ENCODE data around the gene CRELD1.
A peak's percentile ranks its signal among the peaks of the same experiment; 100 is the strongest.

Gene CRELD1

DNA sequence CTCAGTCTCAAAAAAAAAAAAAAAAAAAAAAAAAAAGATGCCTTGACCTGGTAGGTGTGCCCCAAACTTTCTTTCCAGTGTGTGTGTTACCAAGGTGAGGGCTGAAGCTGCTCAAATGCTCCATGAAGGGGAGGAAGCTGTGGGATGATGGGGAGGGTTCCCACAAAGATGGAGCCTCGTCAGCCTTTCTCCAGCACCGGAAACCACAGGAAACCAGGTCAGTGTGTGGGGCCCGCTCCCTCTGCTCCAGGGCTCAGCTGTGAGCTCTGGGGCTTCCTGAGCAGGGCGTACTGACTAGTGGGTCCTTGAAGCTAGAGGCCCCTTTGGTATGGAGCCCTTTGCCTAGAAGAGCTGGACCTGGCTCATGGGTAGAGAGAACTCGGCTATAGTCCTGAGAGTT is 31.7 kb upstream of the CRELD1 start:
- peak overlapping the region in 7 of 11 experiments; percentile 33 to 60 (median 39); a peak in 11 of 22 replicates for H3K27ac ChIP-seq
- H3K9ac ChIP-seq: peak overlapping the region in 5 of 11 experiments; percentile 21 to 37 (median 35); a peak in 4 of 22 replicates
- H3K9me3 ChIP-seq (replicated peaks in 1 of 11): no peaks in the 10 kb centered on the region
- peaks cover 0 to 7% (median 0%) of the 10 kb centered on the region in 11 experiments; a peak in 1 of 22 replicates for H3K36me3 ChIP-seq
- peak overlapping the region in 2 of 10 experiments; percentile 21 to 42; a peak in 2 of 20 replicates for H3K4me3 ChIP-seq
- H3K4me2 ChIP-seq: peak overlapping the region; percentile 84 to 95 (median 91)
- H4K20me1 ChIP-seq: peaks cover 0 to 18% (median 8%) of the 10 kb centered on the region in 11 experiments; a peak in 12 of 22 replicates
- TF ChIP-seq Cebpa-rat (IDR thresholded peaks at IDR 0.05): no peak
- H3K27me3 ChIP-seq: no peaks in the 10 kb centered on the region
- H3K4me1 ChIP-seq: peaks cover 27 to 48% (median 32%) of the 10 kb centered on the region in 10 experiments

DNA sequence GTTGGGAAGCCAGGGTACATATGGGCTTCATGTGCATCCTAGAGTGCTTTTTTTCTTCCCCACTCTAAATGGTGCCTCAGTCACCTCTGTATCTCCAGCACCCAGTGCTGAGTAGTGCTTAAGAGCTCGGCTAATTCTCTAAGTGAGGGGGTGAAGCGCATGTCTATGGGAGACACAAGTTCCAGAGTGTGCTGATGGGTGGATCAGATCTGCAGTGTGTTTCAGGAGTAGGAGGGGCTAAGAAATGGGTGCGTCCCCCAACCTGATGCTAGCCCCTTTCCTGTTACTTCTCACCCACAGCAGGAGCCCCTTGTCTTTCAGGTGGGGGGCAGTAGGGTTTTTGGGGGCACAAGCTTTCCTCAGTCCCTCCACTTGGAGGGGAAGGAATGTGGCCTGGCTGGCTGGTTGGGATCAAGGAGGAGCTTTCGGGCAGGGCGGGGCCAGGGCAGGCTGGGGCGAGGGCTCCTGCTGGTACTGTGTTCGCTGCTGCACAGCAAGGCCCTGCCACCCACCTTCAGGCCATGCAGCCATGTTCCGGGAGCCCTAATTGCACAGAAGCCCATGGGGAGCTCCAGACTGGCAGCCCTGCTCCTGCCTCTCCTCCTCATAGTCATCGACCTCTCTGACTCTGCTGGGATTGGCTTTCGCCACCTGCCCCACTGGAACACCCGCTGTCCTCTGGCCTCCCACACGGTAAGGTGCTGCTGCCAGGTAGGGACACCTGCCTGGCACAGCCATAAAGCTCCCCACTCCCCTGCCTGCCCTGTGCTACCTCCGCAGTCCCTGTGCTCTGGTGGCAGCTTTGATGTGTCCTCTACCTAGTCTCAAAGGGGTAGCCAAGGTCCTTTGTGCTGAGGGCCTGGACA is 31.0 kb upstream of the CRELD1 start, which contains the start of gene IL17RE:
TSS of gene IL17RE (plus strand) at position 477 of the 866 bp plus-strand sequence. CDS start at position 562, 85 bp downstream.
- no peaks in the 10 kb centered on the region for H3K9me3 ChIP-seq (replicated peaks in 1 of 11)
- peak within 1 kb of the TSS in 8 of 11 experiments; percentile 21 to 61 (median 36); a peak in 12 of 22 replicates for H3K9ac ChIP-seq
- H3K4me3 ChIP-seq: peak within 1 kb of the TSS in 2 of 10 experiments; percentile 21 to 42; a peak in 3 of 20 replicates
- H3K4me2 ChIP-seq: peak within 1 kb of the TSS; percentile 84 to 95 (median 91)
- H3K4me1 ChIP-seq: peaks cover 27 to 48% (median 32%) of the 10 kb centered on the region in 10 experiments
- TF ChIP-seq Cebpa-rat (IDR thresholded peaks at IDR 0.05): no peak
- H3K27ac ChIP-seq: peak within 1 kb of the TSS in 9 of 11 experiments; percentile 3 to 60 (median 40); a peak in 14 of 22 replicates
- peaks cover 0 to 3% (median 0%) of the 10 kb centered on the region in 11 experiments; a peak in 1 of 22 replicates for H3K36me3 ChIP-seq
- H4K20me1 ChIP-seq: peaks cover 0 to 13% (median 6%) of the 10 kb centered on the region in 11 experiments; a peak in 12 of 22 replicates
- no peaks in the 10 kb centered on the region for H3K27me3 ChIP-seq

DNA sequence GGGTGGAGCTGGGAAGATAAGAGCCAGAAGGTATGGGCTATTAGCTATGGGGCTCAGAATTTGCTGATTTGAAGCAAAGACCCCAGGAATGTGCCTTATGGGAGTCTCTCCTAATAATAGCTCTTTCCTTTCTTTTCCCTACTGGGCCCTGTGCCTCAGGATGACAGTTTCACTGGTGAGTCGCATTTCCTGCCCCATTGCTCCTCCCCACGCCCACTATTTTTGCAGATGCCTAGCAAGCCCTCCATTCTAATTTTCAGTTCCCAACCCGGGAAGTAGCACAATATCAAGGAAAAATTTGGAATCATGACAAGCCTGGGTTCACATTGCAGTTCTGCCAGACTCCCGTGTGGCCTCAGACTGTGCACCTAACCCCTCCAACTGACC is 30.4 kb upstream of the CRELD1 start:
- peak overlapping the region; percentile 84 to 95 (median 91) for H3K4me2 ChIP-seq
- no peak overlapping the region; a peak in 1 of 20 replicates for H3K4me3 ChIP-seq
- no peak for TF ChIP-seq Cebpa-rat (IDR thresholded peaks at IDR 0.05)
- H3K9me3 ChIP-seq (replicated peaks in 1 of 11): no peaks in the 10 kb centered on the region
- H3K9ac ChIP-seq: peak overlapping the region in 7 of 11 experiments; percentile 9 to 61 (median 37); a peak in 9 of 22 replicates
- H3K27ac ChIP-seq: peak overlapping the region in 8 of 11 experiments; percentile 3 to 60 (median 41); a peak in 11 of 22 replicates
- H3K36me3 ChIP-seq: no peaks in the 10 kb centered on the region
- peaks cover 0 to 7% (median 4%) of the 10 kb centered on the region in 11 experiments; a peak in 8 of 22 replicates for H4K20me1 ChIP-seq
- peaks cover 27 to 44% (median 32%) of the 10 kb centered on the region in 10 experiments for H3K4me1 ChIP-seq
- no peaks in the 10 kb centered on the region for H3K27me3 ChIP-seq

DNA sequence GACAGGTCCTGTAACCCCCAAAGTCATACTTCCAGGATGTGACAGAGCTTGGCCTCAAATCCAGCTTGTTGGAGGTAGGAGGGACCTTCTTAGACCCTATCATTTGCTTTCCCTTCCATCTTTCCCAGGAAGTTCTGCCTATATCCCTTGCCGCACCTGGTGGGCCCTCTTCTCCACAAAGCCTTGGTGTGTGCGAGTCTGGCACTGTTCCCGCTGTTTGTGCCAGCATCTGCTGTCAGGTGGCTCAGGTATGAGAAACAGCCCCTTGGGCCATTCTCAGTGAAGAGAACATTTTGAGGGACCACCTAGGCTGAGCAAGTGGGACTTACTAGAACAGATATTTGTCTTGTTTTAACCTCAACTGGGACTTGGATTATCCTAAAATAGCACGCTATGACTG is 29.7 kb upstream of the CRELD1 start:
- Histone ChIP-seq H3K27me3 (no peaks in the 10 kb centered on the region), H4K20me1 (peaks cover 0 to 3% (median 0%) of the 10 kb centered on the region in 11 experiments; a peak in 2 of 22 replicates), H3K4me3 (no peak overlapping the region), H3K36me3 (no peaks in the 10 kb centered on the region), H3K27ac (no peak overlapping the region), H3K9me3 (replicated peaks in 1 of 11) (no peaks in the 10 kb centered on the region), H3K4me2 (peak overlapping the region; percentile 84 to 95 (median 91); a peak in 14 of 22 replicates), H3K4me1 (peaks cover 27 to 37% (median 32%) of the 10 kb centered on the region in 10 experiments), H3K9ac (no peak overlapping the region)
- no peak for TF ChIP-seq Cebpa-rat (IDR thresholded peaks at IDR 0.05)

DNA sequence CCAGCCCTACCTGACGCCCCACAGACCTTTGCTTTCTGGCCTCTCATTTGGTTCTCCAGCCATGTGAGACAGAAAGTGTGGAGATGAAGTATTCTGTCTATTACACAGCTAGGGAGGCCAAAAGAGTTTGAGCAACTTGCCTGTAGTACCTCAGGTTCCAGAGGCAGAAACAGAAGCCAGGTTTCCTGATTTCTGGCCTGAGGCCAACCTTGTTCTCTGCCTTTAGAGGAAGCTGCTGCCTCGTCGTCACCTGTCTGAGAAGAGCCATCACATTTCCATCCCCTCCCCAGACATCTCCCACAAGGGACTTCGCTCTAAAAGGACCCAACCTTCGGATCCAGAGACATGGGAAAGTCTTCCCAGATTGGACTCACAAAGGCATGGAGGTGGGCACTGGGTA is 27.2 kb upstream of the CRELD1 start:
- TF ChIP-seq Cebpa-rat (IDR thresholded peaks at IDR 0.05): no peak

DNA sequence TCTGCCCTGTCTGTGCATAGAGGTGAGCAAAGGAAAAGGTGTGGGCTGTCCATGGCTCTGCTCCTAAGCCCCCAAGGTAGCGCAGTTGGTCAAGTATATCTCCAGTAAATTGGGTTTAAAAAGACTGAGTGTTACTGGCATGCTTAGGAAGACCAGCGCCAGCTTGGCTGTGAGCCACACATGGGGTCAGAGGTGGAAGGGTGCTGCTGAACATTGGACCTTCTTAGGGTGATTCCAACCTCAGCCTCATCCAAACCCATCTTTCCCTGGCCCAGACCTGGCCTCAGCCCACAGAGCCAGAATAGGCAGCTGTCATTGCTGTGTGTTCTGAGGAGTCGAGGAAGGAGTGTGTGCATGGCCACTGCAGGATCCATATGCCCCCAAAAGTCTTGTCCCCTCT is 25.3 kb upstream of the CRELD1 start:
- Histone ChIP-seq H3K9me3 (replicated peaks in 1 of 11) (no peaks in the 10 kb centered on the region), H3K4me2 (no peak overlapping the region), H4K20me1 (no peaks in the 10 kb centered on the region), H3K4me3 (no peak overlapping the region), H3K4me1 (peaks cover 7 to 27% (median 19%) of the 10 kb centered on the region in 10 experiments), H3K9ac (no peak overlapping the region), H3K27ac (no peak overlapping the region), H3K27me3 (no peaks in the 10 kb centered on the region), H3K36me3 (no peaks in the 10 kb centered on the region)
- no peak for TF ChIP-seq Cebpa-rat (IDR thresholded peaks at IDR 0.05)

More for the DNA sequence above, 27.2 kb upstream of the CRELD1 start:
- no peak overlapping the region for H3K4me2 ChIP-seq
- no peak overlapping the region for H3K9ac ChIP-seq
- no peaks in the 10 kb centered on the region for H3K36me3 ChIP-seq
- no peaks in the 10 kb centered on the region for H3K9me3 ChIP-seq (replicated peaks in 1 of 11)
- H3K4me1 ChIP-seq: peaks cover 25 to 31% (median 26%) of the 10 kb centered on the region in 10 experiments
- no peaks in the 10 kb centered on the region for H3K27me3 ChIP-seq
- H4K20me1 ChIP-seq: no peaks in the 10 kb centered on the region
- no peak overlapping the region for H3K4me3 ChIP-seq
- no peak overlapping the region for H3K27ac ChIP-seq

DNA sequence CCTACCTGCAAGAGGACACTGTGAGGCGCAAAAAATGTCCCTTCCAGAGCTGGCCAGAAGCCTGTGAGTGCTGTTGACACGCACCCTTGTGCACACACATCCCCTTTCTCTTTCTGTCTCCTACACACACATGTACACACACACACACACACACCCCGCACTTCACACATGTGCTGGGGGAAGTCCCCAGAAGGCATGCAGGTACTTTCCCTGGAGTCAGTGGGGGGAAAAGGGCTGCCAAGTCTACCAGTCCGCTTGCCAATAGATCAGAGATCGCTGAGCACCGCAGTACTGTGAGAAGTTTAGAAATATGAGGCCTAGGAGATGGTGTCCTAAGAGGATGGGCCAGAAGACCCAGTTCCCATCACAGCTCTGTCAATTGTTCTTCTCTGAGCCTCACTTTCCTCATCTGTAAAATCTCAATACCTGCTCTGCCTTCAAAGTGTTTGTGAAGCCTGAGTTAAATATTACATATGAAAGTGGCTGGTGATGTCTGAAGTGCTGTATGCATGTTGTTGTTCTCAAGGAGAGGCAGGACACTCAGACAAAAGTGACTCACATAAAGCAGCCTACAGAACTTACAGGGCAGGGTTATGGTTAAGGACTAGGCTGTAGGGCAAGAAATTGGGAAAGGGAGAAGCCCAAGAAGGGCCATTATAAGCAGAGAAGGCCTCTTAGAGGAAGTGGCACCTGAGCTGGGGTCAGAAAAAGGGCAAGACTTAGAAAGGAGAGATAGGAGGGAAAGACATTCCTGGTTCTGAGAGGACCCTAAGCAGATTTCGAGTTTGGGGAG is 24.2 kb upstream of the CRELD1 start:
- Histone ChIP-seq H3K4me1 (peaks cover 9 to 31% (median 20%) of the 10 kb centered on the region in 10 experiments), H3K27me3 (peaks cover 0 to 5% (median under 1%) of the 10 kb centered on the region in 11 experiments; a peak in 6 of 22 replicates), H4K20me1 (no peaks in the 10 kb centered on the region), H3K4me2 (no peak overlapping the region), H3K36me3 (no peaks in the 10 kb centered on the region), H3K9ac (no peak overlapping the region), H3K27ac (no peak overlapping the region), H3K9me3 (replicated peaks in 1 of 11) (no peaks in the 10 kb centered on the region), H3K4me3 (no peak overlapping the region)
- no peak for TF ChIP-seq Cebpa-rat (IDR thresholded peaks at IDR 0.05)

DNA sequence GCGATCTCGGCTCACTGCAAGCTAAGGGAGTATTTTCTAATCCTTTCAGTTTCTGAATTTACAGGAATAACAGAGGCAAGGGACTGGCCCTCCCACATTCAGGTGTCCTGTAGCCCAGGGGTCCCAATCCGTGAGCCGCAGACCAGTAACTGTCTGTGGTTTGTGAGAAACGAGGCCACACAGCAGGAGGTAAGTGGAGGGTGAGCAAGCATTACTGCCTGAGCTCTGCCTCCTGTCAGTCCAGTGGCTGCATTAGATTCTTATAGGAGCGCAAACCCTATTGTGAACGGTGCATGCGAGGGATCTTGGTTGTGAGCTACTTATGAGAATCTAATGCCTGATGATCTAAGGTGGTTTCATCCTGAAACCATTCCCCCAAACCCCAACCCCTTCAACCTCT is 21.8 kb upstream of the CRELD1 start:
- no peak overlapping the region for H3K4me3 ChIP-seq
- H3K4me1 ChIP-seq: peaks cover 28 to 54% (median 40%) of the 10 kb centered on the region in 10 experiments
- peak overlapping the region in 7 of 11 experiments; percentile 4 to 75 (median 45); a peak in 9 of 22 replicates for H3K4me2 ChIP-seq
- H4K20me1 ChIP-seq: no peaks in the 10 kb centered on the region
- H3K27me3 ChIP-seq: peaks cover 0 to 24% (median 16%) of the 10 kb centered on the region in 11 experiments; a peak in 17 of 22 replicates
- H3K9ac ChIP-seq: no peak overlapping the region
- no peak for TF ChIP-seq Cebpa-rat (IDR thresholded peaks at IDR 0.05)
- H3K27ac ChIP-seq: no peak overlapping the region
- no peaks in the 10 kb centered on the region for H3K9me3 ChIP-seq (replicated peaks in 1 of 11)
- H3K36me3 ChIP-seq: no peaks in the 10 kb centered on the region

All from BLaER1 treated with 17β-estradiol and CSF1 and Interleukin-3, amounts not matched to agents 10 nM and 100 nM (cell line).